Trophoblast cell (in vitro differentiated cells and primary cell): ENCODE results near the gene MAT2A.
A peak's percentile ranks its signal among the peaks of the same experiment; 100 is the strongest.

ENCODE experiments used
- DNase-seq, 2 donors: peaks; one replicate each; pipeline ENCODE4 v3.0.0-alpha.2; 2016
- H2AFZ ChIP-seq: 2 replicates; pipeline ENCODE4 v1.6.1; 2013; ENCODE audit warnings: low read length, moderate library complexity, mild to moderate bottlenecking; ENCODE audit not compliant: insufficient read depth, poor library complexity
- H2AK5ac ChIP-seq: 2 replicates; pipeline ENCODE4 v1.6.1; 2013; ENCODE audit warnings: mild to moderate bottlenecking, low read length
- H2BK120ac ChIP-seq: 2 replicates; pipeline ENCODE4 v1.6.1; 2013; ENCODE audit warnings: low read length, mild to moderate bottlenecking, moderate library complexity; ENCODE audit not compliant: insufficient read depth, poor library complexity
- H2BK12ac ChIP-seq: 2 replicates; pipeline ENCODE4 v1.6.1; 2013; ENCODE audit warnings: mild to moderate bottlenecking, low read length, moderate library complexity
- H2BK5ac ChIP-seq: 2 replicates; pipeline ENCODE4 v1.6.1; 2013; ENCODE audit warnings: low read length, low read depth, moderate library complexity, mild to moderate bottlenecking; ENCODE audit not compliant: poor library complexity
- H3K14ac ChIP-seq: 2 replicates; pipeline ENCODE4 v1.6.1; 2013; ENCODE audit warnings: mild to moderate bottlenecking, low read length
- H3K18ac ChIP-seq: 2 replicates; pipeline ENCODE4 v1.6.1; 2013; ENCODE audit warnings: mild to moderate bottlenecking, low read length
- H3K23ac ChIP-seq: 2 replicates; pipeline ENCODE4 v1.6.1; 2013; ENCODE audit warnings: low read length
- H3K27ac ChIP-seq: 2 replicates; pipeline ENCODE4 v1.5.1; 2013; ENCODE audit warnings: low read depth, mild to moderate bottlenecking, inconsistent platforms, low read length, moderate library complexity
- H3K27me3 ChIP-seq: 2 replicates; pipeline ENCODE4 v1.6.1; 2013; ENCODE audit warnings: inconsistent platforms, mild to moderate bottlenecking, low read length, moderate library complexity; ENCODE audit not compliant: insufficient read depth
- H3K36me3 ChIP-seq, 2 experiments: 1 replicate in 1 of 2; 2 replicates in 1 of 2; pipeline ENCODE4 v1.6.1; 2013; ENCODE audit warnings: low read length in 2 of 2, mild to moderate bottlenecking in 2 of 2, moderate library complexity in 1 of 2; ENCODE audit not compliant: insufficient read depth in 2 of 2, control insufficient read depth in 1 of 2
- H3K4ac ChIP-seq: 2 replicates; pipeline ENCODE4 v1.6.1; 2013; ENCODE audit warnings: low read depth, mild to moderate bottlenecking, low read length, moderate library complexity
- H3K4me1 ChIP-seq, 2 experiments: 1 replicate in 1 of 2; 2 replicates in 1 of 2; pipeline ENCODE4 v1.6.1; 2013; ENCODE audit warnings: low read length in 2 of 2, mild to moderate bottlenecking in 2 of 2, moderate library complexity in 1 of 2; ENCODE audit not compliant: insufficient read depth in 2 of 2, control insufficient read depth in 1 of 2
- H3K4me2 ChIP-seq: 2 replicates; pipeline ENCODE4 v1.6.1; 2013; ENCODE audit warnings: inconsistent platforms, mild to moderate bottlenecking, low read length, moderate library complexity
- H3K4me3 ChIP-seq: 2 replicates; pipeline ENCODE4 v1.5.1; 2013; ENCODE audit warnings: mild to moderate bottlenecking, low read depth, low read length, inconsistent platforms
- H3K79me1 ChIP-seq: one replicate; pipeline ENCODE4 v1.6.1; 2013; ENCODE audit warnings: low read length
- H3K79me2 ChIP-seq: 2 replicates; pipeline ENCODE4 v1.6.1; 2013; ENCODE audit warnings: low read length, mild to moderate bottlenecking; ENCODE audit not compliant: control insufficient read depth, insufficient read depth, poor library complexity
- H3K9ac ChIP-seq: 2 replicates; pipeline ENCODE4 v1.6.1; 2013; ENCODE audit warnings: mild to moderate bottlenecking, low read length
- H3K9me3 ChIP-seq: 2 replicates; pipeline ENCODE4 v1.6.1; 2013; ENCODE audit warnings: low read depth, mild to moderate bottlenecking, control low read depth, inconsistent platforms, low read length; ENCODE audit not compliant: insufficient read depth
- H4K12ac ChIP-seq: 2 replicates; pipeline ENCODE4 v1.6.1; 2013; ENCODE audit warnings: low read depth, mild to moderate bottlenecking, low read length, moderate library complexity
- H4K8ac ChIP-seq: 2 replicates; pipeline ENCODE4 v1.6.1; 2013; ENCODE audit warnings: low read depth, mild to moderate bottlenecking, low read length, moderate library complexity
- H4K91ac ChIP-seq: one replicate; pipeline ENCODE4 v1.6.1; 2013; ENCODE audit warnings: low read depth, mild to moderate bottlenecking, low read length, moderate library complexity
- WGBS: extraction: QIAGEN DNeasy Blood & Tissue Kit; methylation state at CpG from one replicate; pipeline ENCODE4 v1.1.7; 2013; ENCODE audit warnings: missing lambda C conversion rate; ENCODE audit not compliant: insufficient read length, insufficient coverage; ENCODE audit errors: extremely low coverage; 5-methylcytosine and 5-hydroxymethylcytosine counted together

The MAT2A gene

DNA sequence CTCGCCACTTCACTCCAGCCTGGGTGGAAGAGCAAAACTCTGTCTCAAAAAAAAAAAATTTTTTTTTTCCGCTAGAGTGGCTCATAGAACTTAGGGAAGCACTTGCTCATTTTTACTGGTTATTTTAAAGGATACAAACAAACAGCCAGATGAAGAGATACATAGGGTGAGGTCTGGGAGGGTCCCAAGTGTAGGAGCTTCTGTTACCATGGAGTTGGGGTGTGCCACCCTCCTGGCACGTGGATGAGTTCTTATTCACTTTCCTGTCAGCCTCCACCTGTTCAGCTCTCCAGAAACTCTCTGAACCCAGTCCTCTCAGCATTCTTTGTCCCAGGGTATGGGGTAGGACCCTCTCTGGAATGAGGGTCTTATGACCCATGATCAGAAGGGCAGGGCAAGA, 4.9 kb upstream of the MAT2A start:
- H2AFZ ChIP-seq = no peak overlapping the region
- WGBS = no CpG with 5 or more reads among the region's 3 CpGs
- H3K14ac ChIP-seq = no peak overlapping the region

DNA sequence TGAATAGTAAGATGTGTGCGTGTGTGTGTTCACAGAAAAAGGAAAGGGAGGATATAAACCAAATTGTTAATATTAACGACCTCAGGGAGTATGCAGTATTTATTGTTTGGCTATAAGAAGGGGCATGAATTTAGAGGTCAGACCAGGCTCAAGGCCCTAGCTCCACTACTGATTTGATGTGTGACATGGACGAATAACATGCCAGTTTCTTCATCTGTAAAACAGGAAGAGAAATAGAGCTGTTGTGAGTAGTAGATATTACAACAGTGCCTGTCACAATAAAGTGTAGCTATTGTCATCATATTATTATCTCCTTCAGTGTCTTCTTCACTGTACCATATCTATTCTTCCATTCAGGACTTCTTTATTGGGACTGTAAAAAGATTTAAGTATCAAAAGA, 4.1 kb upstream of the MAT2A start:
- H4K12ac ChIP-seq = no peak overlapping the region
- no CpG with 5 or more reads among the region's 3 CpGs for WGBS
- no peak overlapping the region for H2AFZ ChIP-seq
- H4K91ac ChIP-seq = no peak overlapping the region
- H3K4me2 ChIP-seq = no peak overlapping the region
- no peaks in the 10 kb centered on the region for H3K27me3 ChIP-seq
- no peak overlapping the region for H3K14ac ChIP-seq
- no peak overlapping the region for H4K8ac ChIP-seq
- no peak overlapping the region for H2AK5ac ChIP-seq
- no peak overlapping the region for H2BK12ac ChIP-seq
- H3K27ac ChIP-seq = no peak overlapping the region
- H3K18ac ChIP-seq = no peak overlapping the region
- DNase-seq = no peak
- no peak overlapping the region for H3K23ac ChIP-seq
- H3K4ac ChIP-seq = no peak overlapping the region
- no peak overlapping the region for H2BK5ac ChIP-seq
- H3K4me1 ChIP-seq = peaks cover 0 to 7% of the 10 kb centered on the region in 2 experiments
- H3K4me3 ChIP-seq = no peak overlapping the region
- H2BK120ac ChIP-seq = no peak overlapping the region
- no peaks in the 10 kb centered on the region for H3K36me3 ChIP-seq
- H3K79me2 ChIP-seq = peaks cover 21% of the 10 kb centered on the region
- peaks cover 2% of the 10 kb centered on the region for H3K9me3 ChIP-seq
- peaks cover 21% of the 10 kb centered on the region for H3K79me1 ChIP-seq
- no peak overlapping the region for H3K9ac ChIP-seq

More for the DNA sequence above, 4.9 kb upstream of the MAT2A start:
- Histone ChIP-seq H4K12ac (no peak overlapping the region), H2BK120ac (no peak overlapping the region), H3K4me3 (no peak overlapping the region), H3K4ac (no peak overlapping the region), H2BK5ac (no peak overlapping the region), H3K9me3 (peaks cover 1% of the 10 kb centered on the region), H2BK12ac (no peak overlapping the region), H3K4me1 (peaks cover 0 to 7% of the 10 kb centered on the region in 2 experiments), H3K79me1 (peaks cover 15% of the 10 kb centered on the region), H4K8ac (no peak overlapping the region), H3K27me3 (no peaks in the 10 kb centered on the region), H3K27ac (no peak overlapping the region), H3K36me3 (no peaks in the 10 kb centered on the region), H3K4me2 (no peak overlapping the region), H3K79me2 (peaks cover 13% of the 10 kb centered on the region), H2AK5ac (no peak overlapping the region), H3K9ac (no peak overlapping the region), H4K91ac (no peak overlapping the region), H3K23ac (no peak overlapping the region), H3K18ac (no peak overlapping the region)
- DNase-seq = no peak

DNA sequence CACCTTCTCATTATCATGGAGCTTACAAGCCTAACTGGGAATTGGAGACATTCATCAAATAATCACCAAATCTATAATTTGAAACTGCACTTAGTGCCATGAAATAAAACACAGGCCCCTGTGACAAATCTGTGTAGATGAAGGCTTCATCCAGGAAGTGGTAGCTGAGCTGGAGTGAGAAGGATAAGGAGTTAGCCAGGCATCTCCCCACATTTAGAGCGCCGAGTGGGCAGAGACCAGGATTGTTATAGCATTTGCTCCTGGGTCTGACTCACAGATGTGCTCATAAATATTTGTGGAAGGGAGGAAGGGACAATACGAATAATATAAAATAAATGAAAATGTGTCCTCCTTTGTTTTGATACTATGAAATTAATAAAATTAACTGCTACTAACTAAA, 2.5 kb upstream of the MAT2A start:
- H3K4ac ChIP-seq = no peak overlapping the region
- H2BK120ac ChIP-seq = no peak overlapping the region
- no peak overlapping the region for H3K18ac ChIP-seq
- peaks cover 0 to 7% of the 10 kb centered on the region in 2 experiments for H3K4me1 ChIP-seq
- no peaks in the 10 kb centered on the region for H3K27me3 ChIP-seq
- H2AK5ac ChIP-seq = no peak overlapping the region
- H4K8ac ChIP-seq = no peak overlapping the region
- peaks cover 21% of the 10 kb centered on the region for H3K79me1 ChIP-seq
- H3K27ac ChIP-seq = no peak overlapping the region
- H4K91ac ChIP-seq = no peak overlapping the region
- H4K12ac ChIP-seq = no peak overlapping the region
- peaks cover 2% of the 10 kb centered on the region for H3K9me3 ChIP-seq
- H3K9ac ChIP-seq = no peak overlapping the region
- H2AFZ ChIP-seq = no peak overlapping the region
- H3K4me2 ChIP-seq = no peak overlapping the region
- H2BK5ac ChIP-seq = no peak overlapping the region
- H3K79me2 ChIP-seq = peaks cover 26% of the 10 kb centered on the region
- H3K14ac ChIP-seq = no peak overlapping the region
- WGBS = no CpG with 5 or more reads among the region's 3 CpGs
- H3K36me3 ChIP-seq = peaks cover 0 to 1% of the 10 kb centered on the region in 2 experiments
- no peak overlapping the region for H3K4me3 ChIP-seq
- DNase-seq = no peak
- H3K23ac ChIP-seq = no peak overlapping the region
- H2BK12ac ChIP-seq = no peak overlapping the region

DNA sequence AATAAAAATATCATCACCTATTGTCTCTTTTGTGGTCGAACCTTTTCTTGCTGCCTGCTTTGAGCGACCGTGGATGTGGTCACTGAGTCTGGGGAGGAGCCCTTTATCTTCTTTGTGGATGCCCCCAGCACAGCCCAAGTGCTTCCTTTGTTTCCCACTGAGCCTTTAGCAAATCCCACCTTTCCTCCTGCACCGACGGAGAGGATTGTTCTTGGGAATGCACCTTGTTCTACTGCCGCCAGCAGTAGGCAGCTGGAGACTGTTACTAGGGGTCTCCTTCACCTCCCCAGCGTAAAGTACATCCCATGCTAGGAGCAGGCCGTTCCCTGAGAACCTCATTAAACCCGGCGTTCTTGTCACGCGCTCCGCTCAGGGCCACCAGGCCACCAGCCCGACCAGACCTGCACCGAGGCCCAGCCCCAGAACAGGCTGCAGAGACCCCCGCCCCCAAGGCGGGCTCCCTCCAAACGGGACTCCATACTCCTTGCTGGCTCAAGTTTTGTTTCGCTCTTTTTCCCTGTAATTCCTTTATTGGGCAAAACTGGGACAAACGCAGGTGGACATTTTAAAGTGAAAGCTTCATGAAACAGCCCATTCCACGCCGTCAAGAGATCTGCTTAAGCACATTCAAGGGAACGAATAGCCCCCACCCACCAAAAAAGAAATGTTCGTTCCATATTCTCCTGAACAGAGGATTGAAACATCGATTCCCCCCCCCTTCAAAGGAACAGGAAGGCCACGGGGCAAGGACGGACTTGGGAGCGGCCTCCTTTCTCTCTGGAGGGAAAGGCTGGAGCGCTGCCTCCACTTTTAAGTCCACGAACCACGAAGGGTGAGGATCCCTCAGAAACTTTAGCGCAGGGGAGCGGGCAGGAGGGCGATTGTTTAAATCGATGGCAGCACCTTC, 1.1 kb upstream of the MAT2A start:
- Histone ChIP-seq H3K23ac (no peak overlapping the region), H3K4me2 (peak overlapping the region; percentile 65), H2BK5ac (peak overlapping the region; percentile 95), H2AFZ (peak overlapping the region; percentile 77), H3K9ac (peak overlapping the region; percentile 88), H3K9me3 (peaks cover 2% of the 10 kb centered on the region), H4K91ac (peak overlapping the region; percentile 98), H3K4me1 (peaks cover 0 to 7% of the 10 kb centered on the region in 2 experiments), H4K12ac (peak overlapping the region; percentile 91), H3K79me2 (peaks cover 26% of the 10 kb centered on the region), H3K18ac (peak overlapping the region; percentile 90), H2AK5ac (peak overlapping the region; percentile 65), H2BK120ac (peak overlapping the region; percentile 88), H3K27ac (peak overlapping the region; percentile 99), H2BK12ac (peak overlapping the region; percentile 17), H3K4me3 (peak overlapping the region; percentile 77), H4K8ac (peak overlapping the region; percentile 95), H3K4ac (peak overlapping the region; percentile 95), H3K36me3 (peaks cover 3 to 15% of the 10 kb centered on the region in 2 experiments), H3K14ac (peak overlapping the region; percentile 94), H3K27me3 (no peaks in the 10 kb centered on the region), H3K79me1 (peaks cover 21% of the 10 kb centered on the region)
- WGBS = no CpG with 5 or more reads among the region's 35 CpGs
- DNase-seq = peak in 1 of 2 donors; percentile 21
